Fibroblast of skin of abdomen (primary cell): ENCODE data around the gene SRSF1.
"Not testable (repeated sequence)": the region's sequence is repeated elsewhere in the genome, so short reads cannot be mapped to it uniquely, and the experiment has no call there.

Source experiments
- DNase-seq: peaks from one replicate; pipeline ENCODE4 v3.0.0-alpha.2; 2013

Gene SRSF1

GRCh38 chr17:57988301-57989250 is 18.5 kb downstream of the SRSF1 start:
- peak; percentile 69 for DNase-seq

GRCh38 chr17:57987581-57988300 is 19.3 kb downstream of the SRSF1 start, which contains the start of gene VEZF1:
Gene VEZF1, minus strand, starts transcription at chr17:57988254. Its CDS starts 143 bp downstream, at chr17:57988111.
- peak; percentile 77 for DNase-seq

GRCh38 chr17:57986841-57987580 is 20.0 kb downstream of the SRSF1 start:
- peak; percentile 73 for DNase-seq

GRCh38 chr17:57985675-57985974 is 21.4 kb downstream of the SRSF1 start:
- DNase-seq, result peak; percentile 30

- peak; percentile 33 for DNase-seq
These were observed 21.9 kb downstream of the SRSF1 start for GRCh38 chr17:57984936-57985674.

GRCh38 chr17:57984261-57984890 is 22.7 kb downstream of the SRSF1 start:
- peak; percentile 62 for DNase-seq

GRCh38 chr17:57983446-57983845 is 23.6 kb downstream of the SRSF1 start:
- DNase-seq, result peak; percentile 29

- no peak for DNase-seq
These were observed 24.4 kb downstream of the SRSF1 start for GRCh38 chr17:57982452-57983170.

GRCh38 chr17:57980522-57980921 is 26.5 kb downstream of the SRSF1 start:
- DNase-seq, result no peak

- DNase-seq, result no peak
These were observed 28.0 kb downstream of the SRSF1 start for GRCh38 chr17:57979076-57979475.

- DNase-seq, result no peak
These were observed 30.5 kb downstream of the SRSF1 start for GRCh38 chr17:57976594-57976993.

- no peak for DNase-seq
These were observed 32.0 kb downstream of the SRSF1 start for GRCh38 chr17:57975044-57975443.

GRCh38 chr17:57974053-57974824 is 32.8 kb downstream of the SRSF1 start:
- DNase-seq, result not testable (repeated sequence)

GRCh38 chr17:57972151-57972550 is 34.9 kb downstream of the SRSF1 start:
- DNase-seq, result no peak

- DNase-seq, result no peak
These were observed 35.5 kb downstream of the SRSF1 start for GRCh38 chr17:57971572-57971971.

GRCh38 chr17:57970710-57971109 is 36.3 kb downstream of the SRSF1 start:
- peak; percentile 71 for DNase-seq

GRCh38 chr17:57968456-57968855 is 38.6 kb downstream of the SRSF1 start:
- DNase-seq, result no peak

GRCh38 chr17:57966875-57967274 is 40.2 kb downstream of the SRSF1 start:
- DNase-seq, result no peak

GRCh38 chr17:57966246-57966645 is 40.8 kb downstream of the SRSF1 start:
- no peak for DNase-seq

- DNase-seq, result no peak
These were observed 41.4 kb downstream of the SRSF1 start for GRCh38 chr17:57965521-57966160.
